GM12801 (cell line): ENCODE data around the gene ZRANB2.

Experiments used
- CTCF ChIP-seq: IDR thresholded peaks from one replicate; pipeline ENCODE4 v1.5.1; 2011; ENCODE audit warnings: control low read depth; ENCODE audit not compliant: insufficient read length; ENCODE audit errors: extremely low read depth

ZRANB2 gene

DNA sequence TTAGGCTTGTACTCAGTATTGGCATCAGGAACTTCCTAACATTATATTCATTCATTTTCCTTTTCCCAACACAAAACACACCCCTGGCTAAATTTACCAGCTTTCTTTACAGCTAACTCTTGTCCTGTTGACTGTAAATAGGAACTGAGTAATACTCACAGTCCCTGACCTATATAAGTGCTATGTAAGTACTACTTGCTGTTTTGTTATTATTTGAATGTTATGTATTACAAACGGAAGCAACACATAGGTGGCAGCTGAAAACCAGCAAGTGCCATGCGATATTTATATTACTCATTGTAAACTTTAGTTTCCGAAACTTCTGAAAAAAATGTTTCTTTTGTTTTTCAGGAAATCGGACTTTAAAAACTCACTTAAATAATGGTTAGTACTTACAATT lies 54.7 kb downstream of the ZRANB2 start:
- no peak for TF ChIP-seq CTCF

GRCh38 chr1:71023515-71023914 lies 57.3 kb downstream of the ZRANB2 start:
- no peak for TF ChIP-seq CTCF

GRCh38 chr1:71019233-71019969 lies 61.4 kb downstream of the ZRANB2 start:
- no peak for TF ChIP-seq CTCF

DNA sequence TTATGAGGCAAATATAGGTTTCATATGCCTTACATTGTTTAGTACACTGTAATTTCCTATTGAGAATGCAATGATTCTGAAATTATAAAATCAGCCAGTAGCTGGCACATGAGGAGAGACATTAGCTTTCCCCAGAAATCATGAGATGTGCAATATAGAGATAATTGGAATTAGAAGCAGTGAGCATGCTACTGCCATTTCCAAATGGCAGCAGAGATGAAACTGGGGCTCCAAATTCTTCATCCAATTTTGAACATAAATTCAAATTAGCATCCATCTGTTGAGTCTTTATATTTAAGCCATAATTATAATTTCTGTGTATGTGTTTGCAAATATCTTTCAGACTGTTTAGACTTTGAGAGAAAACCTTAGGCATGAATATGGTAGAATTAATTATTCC lies 62.0 kb downstream of the ZRANB2 start:
- no peak for TF ChIP-seq CTCF

DNA sequence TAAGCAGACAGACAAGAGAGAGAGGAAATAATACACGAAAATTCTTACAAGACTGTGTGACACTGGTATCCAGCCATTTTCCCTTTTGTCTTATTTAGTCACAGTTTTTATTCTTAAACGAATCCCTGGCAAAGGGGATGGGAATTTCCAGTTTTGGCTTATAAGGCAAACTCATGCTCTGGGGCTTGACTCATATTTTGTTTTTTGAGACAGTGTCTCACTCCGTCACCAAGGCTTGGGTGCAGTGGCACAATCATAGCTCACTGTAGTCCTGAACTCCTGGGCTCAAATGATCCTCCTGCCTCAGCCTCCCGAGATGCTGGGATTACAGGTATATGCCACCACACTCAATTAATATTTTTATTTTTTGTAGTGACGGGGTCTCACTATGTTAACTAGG lies 65.1 kb downstream of the ZRANB2 start:
- TF ChIP-seq CTCF: no peak

GRCh38 chr1:71014178-71014579 lies 66.7 kb downstream of the ZRANB2 start:
- no peak for TF ChIP-seq CTCF
